SK-N-MC (cell line): ENCODE data around the gene SYTL4.

Experiments used
- EZH2 ChIP-seq: fragments of 200-600 bp; sonication (generic); IDR thresholded peaks from one replicate; pipeline ENCODE4 v1.6.1; 2017; ENCODE audit warnings: antibody characterized with exemption
- FOXP2 ChIP-seq: optimal IDR thresholded peaks from 2 replicates; pipeline ENCODE3; 2011; ENCODE audit warnings: mild to moderate bottlenecking, moderate library complexity; ENCODE audit not compliant: insufficient read depth; ENCODE audit errors: extremely low read length, control extremely low read depth
- POLR2AphosphoS5 ChIP-seq: IDR thresholded peaks from 2 replicates; pipeline ENCODE4 v1.6.1; 2012; ENCODE audit warnings: mild to moderate bottlenecking, low read depth, low read length, borderline replicate concordance

DNA sequence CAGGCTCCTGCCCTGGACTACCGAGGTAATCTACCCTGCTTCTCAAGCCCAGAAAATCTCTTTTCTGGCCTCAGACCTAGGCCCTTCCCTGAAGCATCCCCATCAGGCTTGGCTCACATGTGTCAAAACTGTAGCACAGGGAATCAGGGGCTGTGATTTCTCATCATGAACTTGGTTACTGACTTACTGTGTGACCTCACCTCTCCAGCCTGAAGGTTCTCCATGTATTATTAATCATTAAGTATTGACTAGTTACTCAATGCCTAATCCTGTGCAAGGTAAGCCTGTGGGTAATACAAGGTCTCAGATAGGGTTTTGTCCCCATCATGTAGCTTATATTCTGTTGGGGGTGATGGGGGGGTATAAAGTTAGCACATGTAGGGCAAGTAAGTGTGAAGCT lies 81.1 kb downstream of the SYTL4 start:
- TF ChIP-seq POLR2AphosphoS5 (no peak), EZH2 (no peak), FOXP2 (no peak)
